Testis (tissue), 2 donors: ENCODE results near the gene ATOSB.

Source experiments
- CTCF ChIP-seq, 3 experiments: fragments of 450-650 bp in 2 of 3; fragments of 200-600 bp in 1 of 3; sonication (generic) in 1 of 3; IDR thresholded peaks; one replicate each; pipeline ENCODE4 v1.5.1; 2016 to 2019; ENCODE audit warnings: antibody characterized with exemption in 3 of 3, mild to moderate bottlenecking in 2 of 3, moderate library complexity in 1 of 3
- POLR2A ChIP-seq: fragments of 450-650 bp; IDR thresholded peaks from one replicate; pipeline ENCODE4 v1.6.1; 2017; ENCODE audit warnings: antibody characterized with exemption, mild to moderate bottlenecking, moderate library complexity

GRCh38 chr9:35156781-35157180, 41.1 kb upstream of the ATOSB start:
- TF ChIP-seq POLR2A (no peak), CTCF (IDR thresholded peaks at IDR 0.05) (no peak)
